GM19035 (cell line): ENCODE results near the gene CCDC88B.

ENCODE experiments used
- ATAC-seq: cut with Tn5 transposase; IDR thresholded peaks from one replicate; pipeline ENCODE4 v1.9.1; 2021; ENCODE audit not compliant: unreplicated experiment

Gene CCDC88B

GRCh38 chr11:64359712-64360445, 19.9 kb downstream of the CCDC88B start:
- ATAC-seq, result no peak

- ATAC-seq, result no peak
These were observed 20.5 kb downstream of the CCDC88B start for GRCh38 chr11:64360448-64360921.

GRCh38 chr11:64361659-64362058, 21.7 kb downstream of the CCDC88B start:
- ATAC-seq, result no peak

GRCh38 chr11:64362339-64362738, 22.3 kb downstream of the CCDC88B start:
- ATAC-seq, result no peak

GRCh38 chr11:64364435-64364834, 24.4 kb downstream of the CCDC88B start:
- ATAC-seq, result no peak

GRCh38 chr11:64364911-64365310, 24.9 kb downstream of the CCDC88B start:
- no peak for ATAC-seq

- no peak for ATAC-seq
These were observed 26.7 kb downstream of the CCDC88B start for GRCh38 chr11:64366751-64367150.

GRCh38 chr11:64367931-64368672, 28.1 kb downstream of the CCDC88B start:
- ATAC-seq, result no peak

GRCh38 chr11:64368673-64369074, 28.7 kb downstream of the CCDC88B start:
- no peak for ATAC-seq

- no peak for ATAC-seq
These were observed 29.7 kb downstream of the CCDC88B start for GRCh38 chr11:64369440-64370421.

GRCh38 chr11:64371201-64371600, 31.2 kb downstream of the CCDC88B start:
- no peak for ATAC-seq

- ATAC-seq, result no peak
These were observed 32.0 kb downstream of the CCDC88B start for GRCh38 chr11:64372021-64372420.

GRCh38 chr11:64372802-64373597, 33.0 kb downstream of the CCDC88B start:
- no peak for ATAC-seq

- no peak for ATAC-seq
These were observed 33.6 kb downstream of the CCDC88B start for GRCh38 chr11:64373598-64373974.

GRCh38 chr11:64376071-64376470, 36.1 kb downstream of the CCDC88B start:
- no peak for ATAC-seq

- ATAC-seq, result no peak
These were observed 38.4 kb downstream of the CCDC88B start for GRCh38 chr11:64378335-64378880.

- no peak for ATAC-seq
These were observed 39.2 kb downstream of the CCDC88B start for GRCh38 chr11:64379160-64379559.

GRCh38 chr11:64379817-64380709, 40.1 kb downstream of the CCDC88B start:
- no peak for ATAC-seq

GRCh38 chr11:64381350-64381749, 41.3 kb downstream of the CCDC88B start:
- ATAC-seq, result no peak
